GM23248 (cell line): Measurements from ENCODE around the gene AMH. TPM values are rescaled to one million over a fixed set of nuclear protein-coding genes. Genes with fewer than 3 reads are reported as not detected.

ENCODE experiments used
- DNase-seq: peaks from one replicate; pipeline ENCODE4 v3.0.0-alpha.2; 2015
- H2AFZ ChIP-seq: fragments of 200-600 bp; sonication (generic); 2 replicates; pipeline ENCODE4 v1.6.1; 2016; ENCODE audit warnings: antibody characterized with exemption
- H3F3A ChIP-seq: fragments of 200-600 bp; sonication (generic); 2 replicates; pipeline ENCODE4 v1.6.1; 2016; ENCODE audit warnings: mild to moderate bottlenecking, antibody characterized with exemption, mixed run types; ENCODE audit not compliant: insufficient read depth
- H3K27ac ChIP-seq: fragments of 200-600 bp; sonication (generic); 2 replicates; pipeline ENCODE4 v1.5.1; 2016; ENCODE audit warnings: mild to moderate bottlenecking
- H3K27me3 ChIP-seq: fragments of 200-600 bp; sonication (generic); replicated peaks from 2 replicates; pipeline ENCODE4 v1.6.1; 2016; ENCODE audit warnings: mild to moderate bottlenecking; ENCODE audit not compliant: insufficient read depth
- H3K36me3 ChIP-seq: fragments of 200-600 bp; sonication (generic); 2 replicates; pipeline ENCODE4 v1.6.1; 2016; ENCODE audit warnings: low read depth, mild to moderate bottlenecking
- H3K4me1 ChIP-seq: fragments of 200-600 bp; sonication (generic); 2 replicates; pipeline ENCODE4 v1.6.1; 2016; ENCODE audit warnings: mild to moderate bottlenecking; ENCODE audit not compliant: insufficient read depth
- H3K4me2 ChIP-seq: fragments of 200-600 bp; sonication (generic); one replicate; pipeline ENCODE4 v1.6.1; 2016; ENCODE audit warnings: mild to moderate bottlenecking; ENCODE audit not compliant: unreplicated experiment
- H3K4me3 ChIP-seq: fragments of 200-600 bp; sonication (generic); 2 replicates; pipeline ENCODE4 v1.5.1; 2016; ENCODE audit warnings: mild to moderate bottlenecking
- H3K79me2 ChIP-seq: fragments of 200-600 bp; sonication (generic); 2 replicates; pipeline ENCODE4 v1.6.1; 2016; ENCODE audit warnings: mild to moderate bottlenecking; ENCODE audit not compliant: insufficient read depth
- H3K9ac ChIP-seq: fragments of 200-600 bp; sonication (generic); 2 replicates; pipeline ENCODE4 v1.6.1; 2016; ENCODE audit warnings: mild to moderate bottlenecking
- H3K9me2 ChIP-seq: fragments of 200-600 bp; sonication (generic); 2 replicates; pipeline ENCODE4 v1.6.1; 2016; ENCODE audit warnings: mixed run types, mild to moderate bottlenecking, moderate library complexity; ENCODE audit not compliant: insufficient read depth
- H3K9me3 ChIP-seq: fragments of 200-600 bp; sonication (generic); one replicate; pipeline ENCODE4 v1.6.1; 2017; ENCODE audit warnings: low read depth
- H4K20me1 ChIP-seq: fragments of 200-600 bp; sonication (generic); 2 replicates; pipeline ENCODE4 v1.6.0; 2016; ENCODE audit not compliant: insufficient read depth
- EZH2 ChIP-seq: fragments of 200-600 bp; sonication (generic); IDR thresholded peaks from 2 replicates; pipeline ENCODE4 v1.6.1; 2018; ENCODE audit warnings: antibody characterized with exemption, mild to moderate bottlenecking; ENCODE audit not compliant: insufficient read depth, poor library complexity, severe bottlenecking
- EZH2phosphoT487 ChIP-seq: fragments of 200-600 bp; sonication (generic); IDR thresholded peaks from 2 replicates; pipeline ENCODE4 v1.6.1; 2018; ENCODE audit warnings: antibody characterized with exemption, moderate library complexity, mild to moderate bottlenecking, low read depth; ENCODE audit not compliant: insufficient read depth
- WGBS, 2 experiments: methylation state at CpG; one replicate each; pipeline ENCODE4 v1.1.6; 2015 to 2017; ENCODE audit warnings: low lambda C conversion rate in 2 of 2, low coverage in 1 of 2; ENCODE audit errors: missing lambda C conversion rate in 2 of 2; 5-methylcytosine and 5-hydroxymethylcytosine counted together
- in situ Hi-C: fragments of 300-500 bp; cut with MboI; formaldehyde crosslinking; loops from 2 replicates; pipeline ENCODE4 v1.15.0; 2020
- polyA plus RNA-seq: library from polyadenylated mRNA; unstranded; fragments of >200 nt; fragmentation: Nextera tagmentation; extraction: Ambion mirVana; gene quantifications from 2 replicates; pipeline ENCODE4 v1.2.1, GENCODE V29; 2016
- total RNA-seq: library from RNA; depleted of rRNA; stranded (reverse); fragments of >200 nt; shearing (Covaris generic); gene quantifications from 2 replicates; pipeline ENCODE4 v1.2.3, GENCODE V29; 2014

The AMH gene
- total and polyA plus RNA-seq, 2 experiments from 2014 or later: not detected

- no peak overlapping the region for H2AFZ ChIP-seq
- no peak overlapping the region for H3K4me2 ChIP-seq
- H4K20me1 ChIP-seq: no peaks in the 10 kb centered on the region
- DNase-seq: no peak
- H3K9ac ChIP-seq: no peak overlapping the region
- peaks cover 93% of the 10 kb centered on the region for H3K79me2 ChIP-seq
- no peaks in the 10 kb centered on the region for H3K9me3 ChIP-seq
- WGBS, 2 experiments: 92 to 94% methylated on average over 10 to 15 of the region's 15 CpGs
- in situ Hi-C loops: no loop called here
- H3K4me1 ChIP-seq: no peaks in the 10 kb centered on the region
- H3F3A ChIP-seq: no peaks in the 10 kb centered on the region
- no peaks in the 10 kb centered on the region; the same call in 1 of the 2 replicates for H3K36me3 ChIP-seq
- TF ChIP-seq EZH2phosphoT487 (no peak), EZH2 (no peak)
- no peaks in the 10 kb centered on the region for H3K9me2 ChIP-seq
- H3K4me3 ChIP-seq: no peak overlapping the region
- no peak overlapping the region for H3K27ac ChIP-seq
- H3K27me3 ChIP-seq: no peaks in the 10 kb centered on the region
These were observed 46.8 kb upstream of the AMH start for GRCh38 chr19:2202366-2202765.

- H4K20me1 ChIP-seq: no peaks in the 10 kb centered on the region
- H3K4me3 ChIP-seq: no peak overlapping the region
- no peaks in the 10 kb centered on the region for H3K27me3 ChIP-seq
- no peaks in the 10 kb centered on the region; the same call in 1 of the 2 replicates for H3K36me3 ChIP-seq
- no peaks in the 10 kb centered on the region for H3K9me3 ChIP-seq
- no peak overlapping the region for H3K9ac ChIP-seq
- peaks cover 58% of the 10 kb centered on the region for H3K79me2 ChIP-seq
- H3K27ac ChIP-seq: no peak overlapping the region
- no peak overlapping the region for H3K4me2 ChIP-seq
- H3K4me1 ChIP-seq: peaks cover 14% of the 10 kb centered on the region
- H2AFZ ChIP-seq: no peak overlapping the region
- peaks cover 10% of the 10 kb centered on the region; the same call in 1 of the 2 replicates for H3F3A ChIP-seq
- TF ChIP-seq EZH2phosphoT487 (no peak), EZH2 (no peak)
- no peaks in the 10 kb centered on the region for H3K9me2 ChIP-seq
- no peak for DNase-seq
- WGBS, 2 experiments: 94 to 95% methylated on average over 13 to 15 of the region's 15 CpGs
- in situ Hi-C loops: no loop called here
These were observed 42.1 kb upstream of the AMH start for GRCh38 chr19:2207008-2207407.

GRCh38 chr19:2207991-2208860 lies 40.9 kb upstream of the AMH start:
- peak; percentile 97 for DNase-seq
- Histone ChIP-seq H4K20me1 (no peaks in the 10 kb centered on the region), H3K4me1 (peaks cover 14% of the 10 kb centered on the region), H3K27ac (peak overlapping the region; percentile 71), H2AFZ (no peak overlapping the region), H3K79me2 (peaks cover 53% of the 10 kb centered on the region), H3F3A (peaks cover 10% of the 10 kb centered on the region; the same call in 1 of the 2 replicates), H3K36me3 (no peaks in the 10 kb centered on the region; the same call in 1 of the 2 replicates), H3K4me3 (peak overlapping the region; percentile 34; the same call in 1 of the 2 replicates), H3K9me3 (no peaks in the 10 kb centered on the region), H3K9me2 (no peaks in the 10 kb centered on the region), H3K9ac (peak overlapping the region; percentile 63), H3K4me2 (peak overlapping the region; percentile 62), H3K27me3 (no peaks in the 10 kb centered on the region)
- TF ChIP-seq EZH2 (no peak), EZH2phosphoT487 (no peak)
- WGBS, 2 experiments: 17 to 19% methylated on average over 31 to 35 of the region's 36 CpGs
- in situ Hi-C loops: no loop called here

- peak overlapping the region; percentile 62 for H3K4me2 ChIP-seq
- no peaks in the 10 kb centered on the region for H3K27me3 ChIP-seq
- no peak for DNase-seq
- in situ Hi-C loops: no loop called here
- TF ChIP-seq EZH2phosphoT487: no peak
- TF ChIP-seq EZH2: no peak
- H3K4me3 ChIP-seq: no peak overlapping the region
- H4K20me1 ChIP-seq: no peaks in the 10 kb centered on the region
- H3K9me3 ChIP-seq: no peaks in the 10 kb centered on the region
- no peaks in the 10 kb centered on the region for H3K9me2 ChIP-seq
- H3K4me1 ChIP-seq: peaks cover 14% of the 10 kb centered on the region
- peak overlapping the region; percentile 71 for H3K27ac ChIP-seq
- peaks cover 46% of the 10 kb centered on the region for H3K79me2 ChIP-seq
- H3K36me3 ChIP-seq: no peaks in the 10 kb centered on the region; the same call in 1 of the 2 replicates
- 44 to 45% methylated on average over 6 to 10 of the region's 10 CpGs for WGBS, 2 experiments
- H2AFZ ChIP-seq: no peak overlapping the region
- H3K9ac ChIP-seq: peak overlapping the region; percentile 63
- peaks cover 10% of the 10 kb centered on the region; the same call in 1 of the 2 replicates for H3F3A ChIP-seq
These were observed 40.1 kb upstream of the AMH start for GRCh38 chr19:2208975-2209374.
